ENCODE data around the gene MROH8. TPM values are rescaled to one million over a fixed set of nuclear protein-coding genes. Genes with fewer than 3 reads are reported as not detected.

Gene MROH8
- polyA plus RNA-seq, 2 of the 4 experiments (the other 2 are of a cell fraction) = 1.3 to 3.3 TPM

DNA sequence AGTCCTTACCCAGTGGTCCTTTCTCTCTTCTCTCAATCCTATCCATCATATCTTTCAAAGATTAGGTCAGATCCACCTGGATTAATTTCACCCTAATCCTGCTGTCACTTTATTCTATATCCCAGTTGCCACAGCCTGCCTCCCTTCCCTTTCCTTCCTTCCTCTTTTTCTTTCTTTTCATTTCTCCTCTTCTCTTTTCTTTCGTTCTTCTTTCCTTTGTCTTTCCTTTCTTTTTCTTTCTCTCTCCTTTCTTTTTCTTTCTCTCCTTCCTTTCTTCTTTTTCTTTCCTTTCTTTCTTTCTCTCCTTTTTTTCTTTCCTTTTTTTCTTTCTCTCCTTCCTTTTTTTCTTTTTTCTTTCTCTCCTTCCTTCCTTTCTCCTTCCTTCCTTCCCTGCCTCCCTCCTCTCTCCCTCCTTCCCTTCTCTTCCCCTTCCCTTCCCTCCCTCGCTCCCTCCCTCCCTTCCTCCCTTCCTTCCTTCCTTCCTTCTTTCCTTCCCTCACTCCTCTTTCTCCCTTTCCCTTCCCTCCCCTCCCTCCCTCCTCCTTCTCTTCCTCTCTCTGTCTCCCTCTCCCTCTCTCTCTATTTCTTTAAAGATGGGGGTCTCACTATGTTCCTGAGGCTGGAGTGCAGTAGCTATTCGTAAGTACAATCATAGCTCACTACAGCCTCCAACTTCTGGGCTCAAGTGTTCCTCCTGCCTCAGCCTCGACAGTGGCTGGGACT, 15.4 kb downstream of the MROH8 start:
- FAIRE-seq (no peak), DNase-seq (ENCODE audit: low read depth in 1 of 2, low spot score in 1 of 2) (no peak), ATAC-seq (no peak)
- ChIA-PET POLR2A (no interaction called here), CTCF (no interaction called here)
- H3K4me3 ChIP-seq = no peak overlapping the region
- no peaks in the 10 kb centered on the region for H3K9me3 ChIP-seq
- no peaks in the 10 kb centered on the region for H3K4me1 ChIP-seq
- H3K27ac ChIP-seq = no peak overlapping the region
- 23% methylated on average over 3 of the region's 4 CpGs for WGBS (ENCODE audit: missing lambda C conversion rate)
- TF ChIP-seq GATA3 (IDR thresholded peaks at IDR 0.05; ENCODE audit: borderline replicate concordance) = no peak
- no peak for TF ChIP-seq FOXS1 (CRISPR knock-in tag; IDR thresholded peaks at IDR 0.05)
- no peak for TF ChIP-seq RARB (CRISPR knock-in tag; IDR thresholded peaks at IDR 0.05)
- no peak for TF ChIP-seq POLR2AphosphoS2 (conservative IDR thresholded peaks at IDR 0.05; ENCODE audit: low read length)
- no peak for TF ChIP-seq SREBF2 (IDR thresholded peaks at IDR 0.05)
- TF ChIP-seq REST (IDR thresholded peaks at IDR 0.05) = no peak
- no peak for TF ChIP-seq HMGXB4 (CRISPR knock-in tag; IDR thresholded peaks at IDR 0.05; ENCODE audit: borderline replicate concordance)
- TF ChIP-seq MAZ (IDR thresholded peaks at IDR 0.05; ENCODE audit: borderline replicate concordance, low read depth, low read length) = no peak
- TF ChIP-seq CBX8 (IDR thresholded peaks at IDR 0.05) = no peak
- H3K4me2 ChIP-seq = no peak overlapping the region

GRCh38 chr20:37162646-37163045, 16.7 kb downstream of the MROH8 start:
- Histone ChIP-seq H3K4me1 (no peaks in the 10 kb centered on the region), H3K4me3 (no peak overlapping the region), H3K4me2 (no peak overlapping the region), H3K9me3 (no peaks in the 10 kb centered on the region), H3K27ac (no peak overlapping the region)
- POLR2A ChIA-PET = no interaction called here
- DNase-seq (ENCODE audit: low read depth in 1 of 2, low spot score in 1 of 2) (no peak), FAIRE-seq (no peak), ATAC-seq (no peak)
- CTCF ChIA-PET = interaction anchor here (1.3 kb wide), 1 partner anchor 16 kb away, joined by 3 read pairs; no protein-coding TSS in a partner anchor
- 67% methylated on average over 6 of the region's 6 CpGs for WGBS (ENCODE audit: missing lambda C conversion rate)
- TF ChIP-seq PHF8 (IDR thresholded peaks at IDR 0.05; ENCODE audit: borderline replicate concordance, low read depth) = no peak
- no peak for TF ChIP-seq ESRRA (IDR thresholded peaks at IDR 0.05; ENCODE audit: borderline replicate concordance, low read length)
- no peak for TF ChIP-seq FOSL2 (IDR thresholded peaks at IDR 0.05)
- TF ChIP-seq FOSL2 (CRISPR knock-in tag; IDR thresholded peaks at IDR 0.05) = no peak
- TF ChIP-seq MYC (IDR thresholded peaks at IDR 0.05; ENCODE audit: borderline replicate concordance, low read length) = no peak
- no peak for TF ChIP-seq CTCF (IDR thresholded peaks at IDR 0.05)
- no peak for TF ChIP-seq ATOH8 (CRISPR knock-in tag; IDR thresholded peaks at IDR 0.05; ENCODE audit: low read depth)
- TF ChIP-seq CHD2 (IDR thresholded peaks at IDR 0.05; ENCODE audit: low read length, partially characterized antibody) = no peak
- TF ChIP-seq GATA3 (IDR thresholded peaks at IDR 0.05; ENCODE audit: borderline replicate concordance) = no peak
